A673 (cell line): ENCODE measurements around the gene PLPP1. TPM values are rescaled to one million over a fixed set of nuclear protein-coding genes. Genes with fewer than 3 reads are reported as not detected.

Source experiments
- BruUV-seq: library from RNA; stranded (reverse); fragments of 400-500 nt; replicated peaks from 2 replicates; lab custom pipeline; 2021; lab: Mats Ljungman, UMichigan
- CTCF ChIA-PET: fragments of 300-600 bp; sonication (Branson Sonifier 250); formaldehyde crosslinking; loops from one replicate; lab custom pipeline; 2022; ENCODE audit warnings: antibody characterized with exemption; lab: Charles Lee
- POLR2A ChIA-PET: fragments of 300-600 bp; sonication (Branson Sonifier 250); formaldehyde crosslinking; loops from one replicate; lab custom pipeline; 2022; ENCODE audit warnings: antibody characterized with exemption; ENCODE audit not compliant: low non-redundant PET; lab: Charles Lee
- DNase-seq: peaks from one replicate; pipeline ENCODE4 v3.0.0-alpha.2; 2015; ENCODE audit warnings: low spot score
- H3K27ac ChIP-seq: fragments of 200-600 bp; sonication (generic); 2 replicates; pipeline ENCODE4 v1.5.1; 2016; ENCODE audit warnings: mixed run types, low read depth, mild to moderate bottlenecking, mixed read lengths, antibody characterized with exemption, low read length; ENCODE audit not compliant: poor library complexity, severe bottlenecking
- H3K27me3 ChIP-seq: fragments of 200-600 bp; sonication (generic); replicated peaks from 2 replicates; pipeline ENCODE4 v1.6.1; 2017; ENCODE audit warnings: mixed run types, low read depth, mild to moderate bottlenecking, mixed read lengths, antibody characterized with exemption, low read length; ENCODE audit not compliant: insufficient read depth, poor library complexity
- H3K36me3 ChIP-seq: fragments of 200-600 bp; sonication (generic); 2 replicates; pipeline ENCODE4 v1.6.1; 2016; ENCODE audit warnings: mixed run types, mild to moderate bottlenecking, mixed read lengths, antibody characterized with exemption, low read length; ENCODE audit not compliant: insufficient read depth, poor library complexity, severe bottlenecking
- H3K4me1 ChIP-seq: fragments of 200-600 bp; sonication (generic); 2 replicates; pipeline ENCODE4 v1.6.1; 2017; ENCODE audit warnings: mixed run types, mild to moderate bottlenecking, mixed read lengths, antibody characterized with exemption, low read length; ENCODE audit not compliant: insufficient read depth, poor library complexity, severe bottlenecking
- H3K4me3 ChIP-seq: fragments of 200-600 bp; sonication (generic); 2 replicates; pipeline ENCODE4 v1.5.1; 2016; ENCODE audit warnings: low read depth, mixed run types, mild to moderate bottlenecking, mixed read lengths, low read length; ENCODE audit not compliant: poor library complexity, severe bottlenecking
- H3K9me3 ChIP-seq: fragments of 200-600 bp; sonication (generic); 2 replicates; pipeline ENCODE4 v1.6.1; 2016; ENCODE audit warnings: mixed run types, low read depth, mild to moderate bottlenecking, mixed read lengths, antibody characterized with exemption, low read length; ENCODE audit not compliant: poor library complexity, severe bottlenecking
- CTCF ChIP-seq: fragments of 300-800, 200-600 bp; sonication (generic); conservative IDR thresholded peaks from 2 replicates; pipeline ENCODE4 v1.5.1; 2017; ENCODE audit warnings: low read depth, mild to moderate bottlenecking, antibody characterized with exemption, low read length, moderate library complexity, mixed read lengths
- EZH2 ChIP-seq: fragments of 200-600 bp; sonication (generic); IDR thresholded peaks from 2 replicates; pipeline ENCODE4 v1.6.1; 2017; ENCODE audit warnings: borderline replicate concordance, low read depth, mild to moderate bottlenecking, mixed read lengths, antibody characterized with exemption, low read length; ENCODE audit not compliant: poor library complexity, severe bottlenecking
- intact Hi-C: fragments of 100-400 bp; cut with micrococcal nuclease; formaldehyde crosslinking; loops from one replicate; pipeline ENCODE4 v1.10.0; 2022; ENCODE audit not compliant: unreplicated experiment
- total RNA-seq: library from RNA; stranded (reverse); gene quantifications from 2 replicates; pipeline ENCODE4 v1.2.3, GENCODE V29; 2021

Gene PLPP1
- total RNA-seq, 1 experiment from 2014 or later = 6.7 TPM

GRCh38 chr5:55410845-55411244, 123.9 kb downstream of the PLPP1 start:
- no peak for DNase-seq
- Histone ChIP-seq H3K36me3 (peaks cover 33% of the 10 kb centered on the region), H3K27me3 (no peaks in the 10 kb centered on the region), H3K27ac (no peak overlapping the region), H3K4me1 (peaks cover 6% of the 10 kb centered on the region), H3K4me3 (no peak overlapping the region), H3K9me3 (no peaks in the 10 kb centered on the region)
- ChIA-PET POLR2A (no interaction called here), CTCF (no interaction called here)
- intact Hi-C loops = no loop called here
- TF ChIP-seq CTCF (no peak), EZH2 (no peak)
- no TSS peak for BruUV-seq

GRCh38 chr5:55409775-55410174, 125.0 kb downstream of the PLPP1 start:
- H3K36me3 ChIP-seq = peaks cover 35% of the 10 kb centered on the region
- no peak overlapping the region for H3K4me3 ChIP-seq
- no peak overlapping the region for H3K27ac ChIP-seq
- DNase-seq = no peak
- no peaks in the 10 kb centered on the region for H3K9me3 ChIP-seq
- no TSS peak for BruUV-seq
- no peaks in the 10 kb centered on the region for H3K27me3 ChIP-seq
- CTCF ChIA-PET = no interaction called here
- intact Hi-C loops = no loop called here
- POLR2A ChIA-PET = no interaction called here
- no peak for TF ChIP-seq CTCF
- H3K4me1 ChIP-seq = no peaks in the 10 kb centered on the region

- intact Hi-C loops = loop anchor here (2.0 kb wide), 1 partner anchor 285 kb away; no protein-coding TSS in a partner anchor
- peaks cover 36% of the 10 kb centered on the region for H3K36me3 ChIP-seq
Observed at GRCh38 chr5:55407984-55408383, 126.8 kb downstream of the PLPP1 start.

More at GRCh38 chr5:55407984-55408383, 126.8 kb downstream of the PLPP1 start:
- DNase-seq = no peak
- no peaks in the 10 kb centered on the region for H3K4me1 ChIP-seq
- no peaks in the 10 kb centered on the region for H3K9me3 ChIP-seq
- TF ChIP-seq EZH2 (no peak), CTCF (no peak)
- ChIA-PET POLR2A (no interaction called here), CTCF (no interaction called here)
- no peak overlapping the region for H3K27ac ChIP-seq
- BruUV-seq = no TSS peak
- H3K27me3 ChIP-seq = no peaks in the 10 kb centered on the region
- no peak overlapping the region for H3K4me3 ChIP-seq
